ENCODE data around the gene ZNF277.

- TF ChIP-seq GLIS3 (CRISPR knock-in tag; IDR thresholded peaks at IDR 0.05) = no peak
- no peak for TF ChIP-seq TOX (CRISPR knock-in tag; IDR thresholded peaks at IDR 0.05; ENCODE audit: borderline replicate concordance)
- no peak for TF ChIP-seq ZFP3 (CRISPR knock-in tag; IDR thresholded peaks at IDR 0.05)
- TF ChIP-seq CSDC2 (CRISPR knock-in tag; IDR thresholded peaks at IDR 0.05) = no peak
- no peak for TF ChIP-seq ISL1 (CRISPR knock-in tag; IDR thresholded peaks at IDR 0.05)
- TF ChIP-seq SNAI2 (CRISPR knock-in tag; IDR thresholded peaks at IDR 0.05) = no peak
- TF ChIP-seq ZC3H10 (CRISPR knock-in tag; IDR thresholded peaks at IDR 0.05) = no peak
- TF ChIP-seq PATZ1 (CRISPR knock-in tag; IDR thresholded peaks at IDR 0.05; ENCODE audit: borderline replicate concordance) = no peak
- no peak for TF ChIP-seq ZNF565 (CRISPR knock-in tag; conservative IDR thresholded peaks at IDR 0.05; ENCODE audit: low read depth)
- no peak for TF ChIP-seq TCF4 (CRISPR knock-in tag; IDR thresholded peaks at IDR 0.05; ENCODE audit: borderline replicate concordance)
- no peak for TF ChIP-seq CREB5 (CRISPR knock-in tag; IDR thresholded peaks at IDR 0.05; ENCODE audit: low read depth)
Observed at GRCh38 chr7:112199035-112199655, 7.3 kb upstream of the ZNF277 start.

Data from SK-N-SH treated with all-trans-retinoic acid at 6 μM for 48 hours (cell line).